GM12801 (cell line): ENCODE data around the gene RBMS2.

Source experiments
- TF ChIP-seq, protein P1 (sequence below): IDR thresholded peaks from one replicate; pipeline ENCODE4 v1.5.1; 2011; ENCODE audit warnings: control low read depth; ENCODE audit not compliant: insufficient read length; ENCODE audit errors: extremely low read depth

Gene RBMS2

DNA sequence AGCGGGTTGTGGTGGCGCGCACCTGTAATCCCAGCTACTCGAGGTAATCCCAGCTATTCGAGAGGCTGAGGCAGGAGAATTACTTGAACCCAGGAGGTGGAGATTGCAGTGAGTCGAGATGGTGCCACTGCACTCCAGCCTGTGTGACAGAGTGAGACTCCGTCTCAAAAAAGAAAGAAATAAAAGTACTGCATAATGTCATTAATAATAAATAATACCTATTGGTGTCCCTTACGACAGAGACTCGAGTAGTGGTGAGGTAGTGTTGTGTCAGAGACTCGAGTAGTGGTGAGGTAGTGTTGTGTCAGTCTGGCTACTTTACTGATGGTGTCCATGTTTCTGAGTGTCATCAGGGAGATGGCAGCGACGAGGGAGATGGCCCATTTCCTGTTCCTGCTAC lies 34.9 kb upstream of the RBMS2 start:
- TF ChIP-seq, protein P1, sequence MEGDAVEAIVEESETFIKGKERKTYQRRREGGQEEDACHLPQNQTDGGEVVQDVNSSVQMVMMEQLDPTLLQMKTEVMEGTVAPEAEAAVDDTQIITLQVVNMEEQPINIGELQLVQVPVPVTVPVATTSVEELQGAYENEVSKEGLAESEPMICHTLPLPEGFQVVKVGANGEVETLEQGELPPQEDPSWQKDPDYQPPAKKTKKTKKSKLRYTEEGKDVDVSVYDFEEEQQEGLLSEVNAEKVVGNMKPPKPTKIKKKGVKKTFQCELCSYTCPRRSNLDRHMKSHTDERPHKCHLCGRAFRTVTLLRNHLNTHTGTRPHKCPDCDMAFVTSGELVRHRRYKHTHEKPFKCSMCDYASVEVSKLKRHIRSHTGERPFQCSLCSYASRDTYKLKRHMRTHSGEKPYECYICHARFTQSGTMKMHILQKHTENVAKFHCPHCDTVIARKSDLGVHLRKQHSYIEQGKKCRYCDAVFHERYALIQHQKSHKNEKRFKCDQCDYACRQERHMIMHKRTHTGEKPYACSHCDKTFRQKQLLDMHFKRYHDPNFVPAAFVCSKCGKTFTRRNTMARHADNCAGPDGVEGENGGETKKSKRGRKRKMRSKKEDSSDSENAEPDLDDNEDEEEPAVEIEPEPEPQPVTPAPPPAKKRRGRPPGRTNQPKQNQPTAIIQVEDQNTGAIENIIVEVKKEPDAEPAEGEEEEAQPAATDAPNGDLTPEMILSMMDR = no peak

DNA sequence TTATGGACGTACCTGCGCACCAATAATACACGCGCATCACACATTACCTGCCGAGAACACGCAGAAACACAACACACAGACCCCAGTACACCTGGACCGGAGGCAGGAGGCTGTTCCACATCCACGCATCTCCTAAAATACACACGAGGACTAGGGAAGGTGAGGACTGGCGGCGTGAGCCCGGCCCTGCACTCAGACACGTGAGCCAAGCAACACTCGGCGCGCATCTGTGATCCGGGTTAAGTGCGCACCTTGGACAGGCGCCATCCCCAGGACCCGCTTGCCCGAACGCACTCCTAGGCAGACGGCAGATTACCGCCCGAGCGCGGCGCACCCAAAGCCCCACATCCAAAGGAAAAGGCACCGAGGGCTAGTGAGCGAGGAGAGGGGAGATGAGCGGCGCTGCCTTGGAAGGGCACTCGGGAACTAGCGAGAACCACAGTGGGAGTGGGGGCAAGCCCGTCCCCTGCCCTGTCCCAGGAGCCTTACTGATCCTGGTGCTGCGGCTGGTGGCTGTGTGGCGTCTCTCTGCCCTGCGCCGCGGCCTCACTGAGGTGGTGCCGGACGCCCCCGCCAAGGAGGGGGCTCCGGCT lies 34.1 kb upstream of the RBMS2 start:
- TF ChIP-seq, protein P1 = no peak

DNA sequence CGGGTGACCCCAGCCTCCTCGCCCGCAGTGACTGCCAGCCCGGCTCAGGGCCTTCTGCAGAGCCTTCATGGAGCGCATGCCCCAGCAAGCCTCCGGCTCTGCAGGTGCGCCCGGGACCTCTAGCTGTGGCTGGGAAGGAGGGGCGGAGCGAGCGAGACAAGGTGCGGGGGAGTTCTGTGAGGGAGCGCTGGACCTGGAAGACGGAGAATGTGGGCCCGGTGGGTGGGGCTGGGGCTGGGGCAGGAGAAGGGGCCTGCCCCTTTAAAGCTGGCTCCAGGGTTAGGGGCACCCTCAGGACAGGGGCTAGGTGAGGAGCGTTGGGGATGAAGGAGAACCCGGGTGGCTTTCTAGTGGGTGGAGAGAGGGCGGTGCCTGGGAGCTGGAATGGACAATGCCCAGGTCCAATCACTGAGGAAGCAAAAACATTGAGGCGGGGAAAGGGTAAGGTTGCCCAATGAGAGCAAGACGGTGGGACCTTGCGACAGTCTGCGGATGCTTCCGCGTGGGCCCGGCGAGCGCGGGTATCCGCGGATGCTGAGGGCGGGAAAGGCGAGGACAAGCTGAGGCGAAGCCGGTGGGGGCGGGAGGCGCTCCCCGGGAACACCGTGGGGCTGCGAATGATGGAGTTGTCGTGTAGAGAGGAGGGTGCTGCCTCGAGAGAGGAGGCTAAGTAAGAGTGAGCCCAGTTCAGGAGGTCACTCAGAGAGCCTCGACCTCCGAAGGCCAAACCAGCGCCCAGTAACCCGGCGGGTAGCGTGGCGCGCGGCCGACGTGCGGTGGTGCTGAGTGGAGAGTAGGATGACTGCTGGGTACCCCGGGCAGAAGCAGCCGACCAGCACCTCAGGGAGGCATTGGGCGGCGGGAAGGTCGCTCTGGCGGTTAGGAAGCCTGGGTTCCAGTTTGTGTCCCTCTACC lies 33.3 kb upstream of the RBMS2 start, which contains the start of gene GLS2:
GLS2 (minus strand) TSS at position 121 of the 915 bp plus-strand sequence; CDS start at position 78, 43 bp downstream.
- TF ChIP-seq, protein P1 = no peak

DNA sequence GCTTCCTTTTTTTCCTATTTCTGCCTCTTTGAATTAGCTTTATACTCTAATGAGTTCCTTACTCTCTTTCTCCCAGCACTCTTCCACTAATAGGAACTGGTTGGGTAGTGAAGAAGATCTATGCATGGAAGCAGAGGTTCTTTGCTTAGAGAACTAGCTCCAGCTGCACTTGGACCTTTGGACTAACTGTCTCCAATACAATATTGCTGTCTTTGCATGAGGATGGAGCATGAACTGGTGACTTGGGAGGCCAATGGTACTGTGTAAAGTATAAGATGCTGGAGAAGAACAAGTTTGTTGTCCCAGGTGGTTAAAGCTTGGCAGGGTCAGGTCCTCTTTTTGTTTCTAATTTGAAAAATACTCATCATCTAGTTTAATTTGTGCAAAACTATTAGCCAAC lies 31.3 kb upstream of the RBMS2 start:
- TF ChIP-seq, protein P1 = no peak

DNA sequence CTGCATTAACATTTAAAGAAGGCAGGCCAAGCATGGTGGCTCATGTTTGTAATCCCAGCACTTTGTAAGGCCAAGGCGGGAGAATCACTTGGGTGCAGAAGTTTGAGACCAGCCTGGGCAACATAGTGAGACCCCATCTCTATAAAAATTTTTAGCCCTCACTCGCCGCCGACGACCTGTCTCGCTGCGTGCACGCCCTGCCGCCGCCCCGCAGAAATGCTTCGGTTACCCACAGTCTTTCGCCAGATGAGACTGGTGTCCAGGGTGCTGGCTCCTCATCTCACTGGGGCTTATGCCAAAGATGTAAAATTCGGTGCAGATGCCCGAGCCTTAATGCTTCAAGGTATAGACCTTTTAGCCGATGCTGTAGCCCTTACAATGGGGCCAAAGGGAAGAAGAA lies 10.8 kb upstream of the RBMS2 start:
- TF ChIP-seq, protein P1 = no peak

DNA sequence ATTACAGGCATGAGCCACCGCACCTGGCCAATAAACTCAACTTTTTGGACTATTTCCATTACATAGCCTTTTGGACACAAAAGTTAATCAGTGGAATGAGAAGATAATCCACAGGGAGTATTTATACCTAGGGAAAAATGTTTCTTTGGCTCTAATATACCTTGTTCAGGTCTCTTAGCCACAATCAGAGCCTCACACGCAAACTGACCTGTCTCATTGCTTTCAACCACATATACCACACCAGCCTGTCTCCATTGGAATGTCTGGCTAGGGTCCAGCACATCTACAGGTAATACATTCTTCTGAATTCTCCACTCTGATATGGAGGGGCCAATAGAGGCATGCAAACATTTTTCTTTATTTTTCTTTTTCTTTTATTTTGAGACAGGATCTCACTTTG lies 3.8 kb upstream of the RBMS2 start:
- TF ChIP-seq, protein P1 = no peak

DNA sequence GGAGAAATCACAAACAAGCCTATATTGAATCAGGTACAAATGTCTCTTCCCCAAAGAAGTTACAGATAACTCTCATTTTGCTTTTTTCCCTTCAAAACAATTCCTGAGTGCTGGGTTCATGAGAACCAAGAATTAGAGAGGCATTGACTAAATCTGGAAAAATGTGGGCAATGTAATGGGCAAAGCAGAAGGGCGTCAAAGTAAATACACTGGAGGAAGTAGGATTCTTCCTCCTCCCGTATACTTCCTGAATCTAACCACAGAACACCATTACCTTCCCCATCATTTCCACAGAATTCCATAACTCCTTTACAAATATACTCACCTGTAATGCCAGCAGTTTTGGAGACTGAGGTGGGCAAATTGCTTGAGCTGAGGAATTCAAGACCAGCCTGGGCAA lies 3.0 kb upstream of the RBMS2 start:
- TF ChIP-seq, protein P1 = no peak
